ENCODE data around the gene ANKRD52. TPM values are rescaled to one million over a fixed set of nuclear protein-coding genes. Genes with fewer than 3 reads are reported as not detected.

The ANKRD52 gene
- total and polyA plus RNA-seq, 10 of the 15 experiments (the other 5 are each of a cell fraction or from before 2014, with no cell fraction given) = 0.90 to 55.3 (median 16.1) TPM

- TF ChIP-seq MEF2B (IDR thresholded peaks at IDR 0.05; ENCODE audit: partially characterized antibody, poor library complexity, severe bottlenecking) (no peak), KAT2A (conservative IDR thresholded peaks at IDR 0.05; ENCODE audit: control insufficient read depth, low read depth, low read length) (no peak), EED (IDR thresholded peaks at IDR 0.05; ENCODE audit: low read depth) (peak; percentile 82), SPI1 (IDR thresholded peaks at IDR 0.05; ENCODE audit: borderline replicate concordance, insufficient read depth, low read depth, low read length) (no peak), ZNF384 (IDR thresholded peaks at IDR 0.05; ENCODE audit: borderline replicate concordance, low read depth, low read length) (peak; percentile 61; the same call in 1 of the 2 replicates), BMI1 (IDR thresholded peaks at IDR 0.05; ENCODE audit: borderline replicate concordance) (no peak), HDAC2 (IDR thresholded peaks at IDR 0.05) (no peak), DPF2 (IDR thresholded peaks at IDR 0.05) (no peak), MTA2 (IDR thresholded peaks at IDR 0.05; ENCODE audit: low read depth) (peak; percentile 50; the same call in 1 of the 2 replicates), ZNF207 (IDR thresholded peaks at IDR 0.05; ENCODE audit: borderline replicate concordance) (no peak), TBL1XR1 (IDR thresholded peaks at IDR 0.05; ENCODE audit: low read depth, low read length) (peak; percentile 72; the same call in 1 of the 2 replicates), MEF2A (IDR thresholded peaks at IDR 0.05; ENCODE audit: insufficient read depth, low read depth, low read length) (no peak), MXI1 (IDR thresholded peaks at IDR 0.05; ENCODE audit: low read depth, low read length) (no peak), BHLHE40 (IDR thresholded peaks at IDR 0.05; ENCODE audit: borderline replicate concordance in 1 of 2, low read depth in 2 of 2, low read length in 1 of 2) (no peak), ETV6 (conservative IDR thresholded peaks at IDR 0.05 in 1 of 2, IDR thresholded peaks at IDR 0.05 in 1 of 2; ENCODE audit: borderline replicate concordance in 1 of 2, low read depth in 1 of 2) (no peak), IRF5 (IDR thresholded peaks at IDR 0.05; ENCODE audit: borderline replicate concordance) (no peak; the same call in 1 of the 2 replicates), USF1 (IDR thresholded peaks at IDR 0.05; ENCODE audit: borderline replicate concordance, extremely low read length, insufficient read depth, low read depth, low read length) (no peak), EZH2 (IDR thresholded peaks at IDR 0.05; ENCODE audit: borderline replicate concordance, control insufficient read depth, low read depth, low read length) (no peak), SUPT20H (IDR thresholded peaks at IDR 0.05; ENCODE audit: borderline replicate concordance, control insufficient read depth, low read depth, low read length) (no peak), POU2F2 (IDR thresholded peaks at IDR 0.05; ENCODE audit: borderline replicate concordance, low read depth, low read length) (peak; percentile 49; the same call in 1 of the 3 replicates), FOS (IDR thresholded peaks at IDR 0.05; ENCODE audit: borderline replicate concordance, extremely low read depth, insufficient read length) (no peak)
- TF ChIP-seq, protein P1, sequence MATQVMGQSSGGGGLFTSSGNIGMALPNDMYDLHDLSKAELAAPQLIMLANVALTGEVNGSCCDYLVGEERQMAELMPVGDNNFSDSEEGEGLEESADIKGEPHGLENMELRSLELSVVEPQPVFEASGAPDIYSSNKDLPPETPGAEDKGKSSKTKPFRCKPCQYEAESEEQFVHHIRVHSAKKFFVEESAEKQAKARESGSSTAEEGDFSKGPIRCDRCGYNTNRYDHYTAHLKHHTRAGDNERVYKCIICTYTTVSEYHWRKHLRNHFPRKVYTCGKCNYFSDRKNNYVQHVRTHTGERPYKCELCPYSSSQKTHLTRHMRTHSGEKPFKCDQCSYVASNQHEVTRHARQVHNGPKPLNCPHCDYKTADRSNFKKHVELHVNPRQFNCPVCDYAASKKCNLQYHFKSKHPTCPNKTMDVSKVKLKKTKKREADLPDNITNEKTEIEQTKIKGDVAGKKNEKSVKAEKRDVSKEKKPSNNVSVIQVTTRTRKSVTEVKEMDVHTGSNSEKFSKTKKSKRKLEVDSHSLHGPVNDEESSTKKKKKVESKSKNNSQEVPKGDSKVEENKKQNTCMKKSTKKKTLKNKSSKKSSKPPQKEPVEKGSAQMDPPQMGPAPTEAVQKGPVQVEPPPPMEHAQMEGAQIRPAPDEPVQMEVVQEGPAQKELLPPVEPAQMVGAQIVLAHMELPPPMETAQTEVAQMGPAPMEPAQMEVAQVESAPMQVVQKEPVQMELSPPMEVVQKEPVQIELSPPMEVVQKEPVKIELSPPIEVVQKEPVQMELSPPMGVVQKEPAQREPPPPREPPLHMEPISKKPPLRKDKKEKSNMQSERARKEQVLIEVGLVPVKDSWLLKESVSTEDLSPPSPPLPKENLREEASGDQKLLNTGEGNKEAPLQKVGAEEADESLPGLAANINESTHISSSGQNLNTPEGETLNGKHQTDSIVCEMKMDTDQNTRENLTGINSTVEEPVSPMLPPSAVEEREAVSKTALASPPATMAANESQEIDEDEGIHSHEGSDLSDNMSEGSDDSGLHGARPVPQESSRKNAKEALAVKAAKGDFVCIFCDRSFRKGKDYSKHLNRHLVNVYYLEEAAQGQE (IDR thresholded peaks at IDR 0.05; ENCODE audit: low read depth, low read length) = no peak
These were observed 68.1 kb downstream of the ANKRD52 start (continued) for GRCh38 chr12:56189918-56190694.

All from GM12878 (cell line).